Amniotic epithelial cell (primary cell): ENCODE results near the gene CISD3.

Experiments
- DNase-seq: peaks from one replicate; pipeline ENCODE4 v3.0.0-alpha.2; 2010; ENCODE audit warnings: low read depth

The CISD3 gene

DNA sequence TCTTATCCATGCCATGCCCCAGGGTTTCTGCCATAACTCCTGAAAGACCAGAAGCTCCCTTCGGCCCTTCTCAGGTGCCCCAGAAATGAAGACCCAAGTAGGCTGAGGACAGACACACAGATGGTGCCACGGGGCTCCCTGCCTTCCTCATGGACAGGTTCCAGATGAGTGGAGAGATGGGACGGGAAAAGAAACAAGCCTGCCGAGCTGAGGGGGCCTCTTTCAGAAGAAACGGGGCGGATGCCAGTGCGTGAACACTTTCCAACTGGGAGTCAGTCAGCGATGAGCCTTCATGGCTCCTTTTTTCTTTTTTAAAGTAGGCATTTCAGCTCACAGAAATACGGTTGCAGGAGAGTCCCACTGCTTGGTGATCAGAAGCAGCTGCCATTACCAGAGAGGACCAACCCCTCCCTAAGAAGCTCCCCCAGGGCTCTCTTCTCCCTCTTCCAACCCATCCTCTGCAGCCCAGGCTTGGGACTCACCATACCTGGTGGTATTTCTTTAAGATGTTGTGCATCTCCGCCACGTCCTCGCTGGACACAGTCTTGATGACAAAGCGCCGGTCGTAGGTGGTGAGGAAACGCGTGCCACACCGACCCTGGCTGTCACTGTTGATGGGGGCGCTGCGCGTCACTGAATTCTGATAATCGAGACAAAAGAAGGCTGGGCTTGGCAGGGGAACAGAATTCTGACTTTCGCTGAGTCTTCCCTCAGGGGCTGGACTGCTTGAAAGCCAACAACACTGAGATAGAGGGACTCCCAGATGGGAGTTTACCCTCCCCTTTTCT, 50.0 kb downstream of the CISD3 start:
- no peak for DNase-seq

DNA sequence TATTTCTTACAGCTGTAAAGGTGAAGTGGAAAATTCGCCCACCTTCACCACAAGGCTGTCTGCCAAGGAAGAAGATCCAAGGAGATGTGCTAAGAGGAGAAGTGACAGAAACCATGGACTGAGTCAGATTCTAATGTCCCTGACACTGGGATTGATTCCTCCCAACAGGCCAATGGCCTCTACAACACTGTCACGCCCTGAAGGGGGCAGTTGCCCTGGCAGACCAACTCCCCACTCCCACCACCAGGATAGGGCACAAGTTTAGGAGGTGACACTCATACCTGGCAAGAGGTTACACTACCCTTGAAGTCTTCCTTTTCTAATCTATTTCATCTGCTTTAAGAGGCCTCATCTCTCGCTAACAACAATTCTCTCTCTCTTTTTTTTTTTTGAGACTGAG, 53.1 kb downstream of the CISD3 start:
- DNase-seq: no peak
